A549 (cell line): Measurements from ENCODE around the gene VDR.
"Not testable (repeated sequence)": the region's sequence is repeated elsewhere in the genome, so short reads cannot be mapped to it uniquely, and the experiment has no call there.

Source experiments
- E2F6 ChIP-seq: IDR thresholded peaks from 2 replicates; pipeline ENCODE4 v1.6.1; 2012; ENCODE audit warnings: low read depth, borderline replicate concordance
- GATA3 ChIP-seq: IDR thresholded peaks from 2 replicates; pipeline ENCODE4 v1.6.1; 2012; ENCODE audit warnings: borderline replicate concordance
- MAFK ChIP-seq: fragments of 450-650 bp; IDR thresholded peaks from 2 replicates; pipeline ENCODE4 v1.6.1; 2014; ENCODE audit not compliant: partially characterized antibody
- ZFP36 ChIP-seq: fragments of 450-650 bp; IDR thresholded peaks from 2 replicates; pipeline ENCODE4 v1.6.1; 2014; ENCODE audit warnings: borderline replicate concordance; ENCODE audit not compliant: partially characterized antibody
- TF ChIP-seq, protein P1 (sequence below): fragments of >200 bp; sonication (Bioruptor Twin); formaldehyde crosslinking; IDR thresholded peaks from 3 replicates; pipeline ENCODE4 v1.5.1; 2016

DNA sequence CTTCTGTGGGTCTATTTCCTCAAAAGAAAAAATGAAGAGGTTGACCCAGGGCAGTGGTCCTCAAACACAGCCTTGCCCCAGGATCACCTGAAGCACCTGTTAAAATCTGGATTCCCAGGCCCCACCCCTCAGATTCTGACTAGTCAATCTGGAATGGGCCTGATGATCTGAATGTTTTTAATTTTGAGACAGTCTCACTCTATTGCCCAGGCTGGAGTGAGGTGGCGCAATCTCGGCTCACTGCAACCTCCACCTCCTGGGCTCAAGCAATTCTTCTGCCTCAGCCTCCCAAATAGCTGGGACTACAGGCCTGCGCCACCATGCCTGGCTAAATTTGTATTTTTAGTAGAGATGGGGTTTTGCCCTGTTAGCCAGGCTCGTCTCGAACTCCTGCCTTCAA is 89.3 kb downstream of the VDR start:
- TF ChIP-seq MAFK, GATA3, E2F6, ZFP36: not testable (repeated sequence)
- TF ChIP-seq, protein P1, sequence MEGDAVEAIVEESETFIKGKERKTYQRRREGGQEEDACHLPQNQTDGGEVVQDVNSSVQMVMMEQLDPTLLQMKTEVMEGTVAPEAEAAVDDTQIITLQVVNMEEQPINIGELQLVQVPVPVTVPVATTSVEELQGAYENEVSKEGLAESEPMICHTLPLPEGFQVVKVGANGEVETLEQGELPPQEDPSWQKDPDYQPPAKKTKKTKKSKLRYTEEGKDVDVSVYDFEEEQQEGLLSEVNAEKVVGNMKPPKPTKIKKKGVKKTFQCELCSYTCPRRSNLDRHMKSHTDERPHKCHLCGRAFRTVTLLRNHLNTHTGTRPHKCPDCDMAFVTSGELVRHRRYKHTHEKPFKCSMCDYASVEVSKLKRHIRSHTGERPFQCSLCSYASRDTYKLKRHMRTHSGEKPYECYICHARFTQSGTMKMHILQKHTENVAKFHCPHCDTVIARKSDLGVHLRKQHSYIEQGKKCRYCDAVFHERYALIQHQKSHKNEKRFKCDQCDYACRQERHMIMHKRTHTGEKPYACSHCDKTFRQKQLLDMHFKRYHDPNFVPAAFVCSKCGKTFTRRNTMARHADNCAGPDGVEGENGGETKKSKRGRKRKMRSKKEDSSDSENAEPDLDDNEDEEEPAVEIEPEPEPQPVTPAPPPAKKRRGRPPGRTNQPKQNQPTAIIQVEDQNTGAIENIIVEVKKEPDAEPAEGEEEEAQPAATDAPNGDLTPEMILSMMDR, result not testable (repeated sequence)
